GM23248 (cell line): ENCODE data around the gene PPFIBP2. TPM values are rescaled to one million over a fixed set of nuclear protein-coding genes. Genes with fewer than 3 reads are reported as not detected.

Experiments used
- DNase-seq: peaks from one replicate; pipeline ENCODE4 v3.0.0-alpha.2; 2015
- H2AFZ ChIP-seq: fragments of 200-600 bp; sonication (generic); 2 replicates; pipeline ENCODE4 v1.6.1; 2016; ENCODE audit warnings: antibody characterized with exemption
- H3F3A ChIP-seq: fragments of 200-600 bp; sonication (generic); 2 replicates; pipeline ENCODE4 v1.6.1; 2016; ENCODE audit warnings: mild to moderate bottlenecking, antibody characterized with exemption, mixed run types; ENCODE audit not compliant: insufficient read depth
- H3K27ac ChIP-seq: fragments of 200-600 bp; sonication (generic); 2 replicates; pipeline ENCODE4 v1.5.1; 2016; ENCODE audit warnings: mild to moderate bottlenecking
- H3K27me3 ChIP-seq: fragments of 200-600 bp; sonication (generic); replicated peaks from 2 replicates; pipeline ENCODE4 v1.6.1; 2016; ENCODE audit warnings: mild to moderate bottlenecking; ENCODE audit not compliant: insufficient read depth
- H3K36me3 ChIP-seq: fragments of 200-600 bp; sonication (generic); 2 replicates; pipeline ENCODE4 v1.6.1; 2016; ENCODE audit warnings: low read depth, mild to moderate bottlenecking
- H3K4me1 ChIP-seq: fragments of 200-600 bp; sonication (generic); 2 replicates; pipeline ENCODE4 v1.6.1; 2016; ENCODE audit warnings: mild to moderate bottlenecking; ENCODE audit not compliant: insufficient read depth
- H3K4me2 ChIP-seq: fragments of 200-600 bp; sonication (generic); one replicate; pipeline ENCODE4 v1.6.1; 2016; ENCODE audit warnings: mild to moderate bottlenecking; ENCODE audit not compliant: unreplicated experiment
- H3K4me3 ChIP-seq: fragments of 200-600 bp; sonication (generic); 2 replicates; pipeline ENCODE4 v1.5.1; 2016; ENCODE audit warnings: mild to moderate bottlenecking
- H3K79me2 ChIP-seq: fragments of 200-600 bp; sonication (generic); 2 replicates; pipeline ENCODE4 v1.6.1; 2016; ENCODE audit warnings: mild to moderate bottlenecking; ENCODE audit not compliant: insufficient read depth
- H3K9ac ChIP-seq: fragments of 200-600 bp; sonication (generic); 2 replicates; pipeline ENCODE4 v1.6.1; 2016; ENCODE audit warnings: mild to moderate bottlenecking
- H3K9me2 ChIP-seq: fragments of 200-600 bp; sonication (generic); 2 replicates; pipeline ENCODE4 v1.6.1; 2016; ENCODE audit warnings: mixed run types, mild to moderate bottlenecking, moderate library complexity; ENCODE audit not compliant: insufficient read depth
- H3K9me3 ChIP-seq: fragments of 200-600 bp; sonication (generic); one replicate; pipeline ENCODE4 v1.6.1; 2017; ENCODE audit warnings: low read depth
- H4K20me1 ChIP-seq: fragments of 200-600 bp; sonication (generic); 2 replicates; pipeline ENCODE4 v1.6.0; 2016; ENCODE audit not compliant: insufficient read depth
- EZH2 ChIP-seq: fragments of 200-600 bp; sonication (generic); IDR thresholded peaks from 2 replicates; pipeline ENCODE4 v1.6.1; 2018; ENCODE audit warnings: antibody characterized with exemption, mild to moderate bottlenecking; ENCODE audit not compliant: insufficient read depth, poor library complexity, severe bottlenecking
- EZH2phosphoT487 ChIP-seq: fragments of 200-600 bp; sonication (generic); IDR thresholded peaks from 2 replicates; pipeline ENCODE4 v1.6.1; 2018; ENCODE audit warnings: antibody characterized with exemption, moderate library complexity, mild to moderate bottlenecking, low read depth; ENCODE audit not compliant: insufficient read depth
- WGBS, 2 experiments: methylation state at CpG; one replicate each; pipeline ENCODE4 v1.1.6; 2015 to 2017; ENCODE audit warnings: low lambda C conversion rate in 2 of 2, low coverage in 1 of 2; ENCODE audit errors: missing lambda C conversion rate in 2 of 2; 5-methylcytosine and 5-hydroxymethylcytosine counted together
- in situ Hi-C: fragments of 300-500 bp; cut with MboI; formaldehyde crosslinking; loops from 2 replicates; pipeline ENCODE4 v1.15.0; 2020
- polyA plus RNA-seq: library from polyadenylated mRNA; unstranded; fragments of >200 nt; fragmentation: Nextera tagmentation; extraction: Ambion mirVana; gene quantifications from 2 replicates; pipeline ENCODE4 v1.2.1, GENCODE V29; 2016
- total RNA-seq: library from RNA; depleted of rRNA; stranded (reverse); fragments of >200 nt; shearing (Covaris generic); gene quantifications from 2 replicates; pipeline ENCODE4 v1.2.3, GENCODE V29; 2014

Gene PPFIBP2
- total and polyA plus RNA-seq, 2 experiments from 2014 or later, result 4.1 to 5.9 TPM

GRCh38 chr11:7639643-7640025 is 125.8 kb downstream of the PPFIBP2 start:
- no peaks in the 10 kb centered on the region for H3K9me2 ChIP-seq
- no peak overlapping the region for H3K4me2 ChIP-seq
- H3K27me3 ChIP-seq, result no peaks in the 10 kb centered on the region
- H3K9me3 ChIP-seq, result no peaks in the 10 kb centered on the region
- no peak overlapping the region for H3K9ac ChIP-seq
- H3K27ac ChIP-seq, result no peak overlapping the region
- peaks cover 17% of the 10 kb centered on the region for H3K4me1 ChIP-seq
- H3K4me3 ChIP-seq, result no peak overlapping the region
- H3F3A ChIP-seq, result peaks cover 29% of the 10 kb centered on the region
- DNase-seq, result no peak
- TF ChIP-seq EZH2, result no peak
- no peak for TF ChIP-seq EZH2phosphoT487
- in situ Hi-C loops, result no loop called here
- no peaks in the 10 kb centered on the region for H3K79me2 ChIP-seq
- no peaks in the 10 kb centered on the region for H4K20me1 ChIP-seq
- H2AFZ ChIP-seq, result no peak overlapping the region
- no peaks in the 10 kb centered on the region for H3K36me3 ChIP-seq
- WGBS, 2 experiments, result 61% methylated on average over 5 of the region's 5 CpGs

- H4K20me1 ChIP-seq, result no peaks in the 10 kb centered on the region
- H3K36me3 ChIP-seq, result no peaks in the 10 kb centered on the region
- no peak overlapping the region for H3K4me2 ChIP-seq
- in situ Hi-C loops, result no loop called here
- 87 to 90% methylated on average over 6 of the region's 6 CpGs for WGBS, 2 experiments
- no peak overlapping the region for H3K9ac ChIP-seq
- no peak overlapping the region for H2AFZ ChIP-seq
- no peak for DNase-seq
- H3K27ac ChIP-seq, result no peak overlapping the region
- H3K4me3 ChIP-seq, result no peak overlapping the region
- H3F3A ChIP-seq, result peaks cover 26% of the 10 kb centered on the region
- no peaks in the 10 kb centered on the region for H3K79me2 ChIP-seq
- H3K9me3 ChIP-seq, result no peaks in the 10 kb centered on the region
- TF ChIP-seq EZH2 (no peak), EZH2phosphoT487 (no peak)
- peaks cover 17% of the 10 kb centered on the region for H3K4me1 ChIP-seq
- no peaks in the 10 kb centered on the region for H3K27me3 ChIP-seq
- H3K9me2 ChIP-seq, result no peaks in the 10 kb centered on the region
These were observed 127.0 kb downstream of the PPFIBP2 start for GRCh38 chr11:7640816-7641215.

- H3K4me2 ChIP-seq, result no peak overlapping the region
- TF ChIP-seq EZH2phosphoT487 (no peak), EZH2 (no peak)
- no peak overlapping the region for H3K4me3 ChIP-seq
- no peak for DNase-seq
- peaks cover 6% of the 10 kb centered on the region for H3F3A ChIP-seq
- 55 to 59% methylated on average over 4 of the region's 4 CpGs for WGBS, 2 experiments
- H3K9ac ChIP-seq, result no peak overlapping the region
- in situ Hi-C loops, result no loop called here
- H3K4me1 ChIP-seq, result peaks cover 7% of the 10 kb centered on the region
- no peaks in the 10 kb centered on the region for H3K36me3 ChIP-seq
- H3K9me2 ChIP-seq, result no peaks in the 10 kb centered on the region
- no peak overlapping the region for H3K27ac ChIP-seq
- H4K20me1 ChIP-seq, result no peaks in the 10 kb centered on the region
- no peaks in the 10 kb centered on the region for H3K79me2 ChIP-seq
- no peaks in the 10 kb centered on the region for H3K27me3 ChIP-seq
- H3K9me3 ChIP-seq, result no peaks in the 10 kb centered on the region
- no peak overlapping the region for H2AFZ ChIP-seq
These were observed 128.9 kb downstream of the PPFIBP2 start for GRCh38 chr11:7642747-7643146.

GRCh38 chr11:7643314-7643713 is 129.5 kb downstream of the PPFIBP2 start:
- H3K27me3 ChIP-seq, result no peaks in the 10 kb centered on the region
- no peak for DNase-seq
- 87 to 90% methylated on average over 4 of the region's 4 CpGs for WGBS, 2 experiments

GRCh38 chr11:7645206-7645605 is 131.4 kb downstream of the PPFIBP2 start:
- Histone ChIP-seq H2AFZ (no peak overlapping the region), H3K4me2 (no peak overlapping the region), H3K36me3 (no peaks in the 10 kb centered on the region), H3K4me1 (no peaks in the 10 kb centered on the region), H3K27me3 (no peaks in the 10 kb centered on the region), H4K20me1 (no peaks in the 10 kb centered on the region), H3K9me2 (no peaks in the 10 kb centered on the region), H3K9ac (no peak overlapping the region), H3K27ac (no peak overlapping the region), H3K9me3 (no peaks in the 10 kb centered on the region), H3K4me3 (no peak overlapping the region), H3K79me2 (no peaks in the 10 kb centered on the region), H3F3A (no peaks in the 10 kb centered on the region)
- in situ Hi-C loops, result no loop called here
- 65 to 73% methylated on average over 3 of the region's 3 CpGs for WGBS, 2 experiments
- TF ChIP-seq EZH2phosphoT487, result no peak
- no peak for TF ChIP-seq EZH2
- no peak for DNase-seq

More at GRCh38 chr11:7643314-7643713, 129.5 kb downstream of the PPFIBP2 start:
- Histone ChIP-seq H3K9me3 (no peaks in the 10 kb centered on the region), H3K79me2 (no peaks in the 10 kb centered on the region), H3K36me3 (no peaks in the 10 kb centered on the region), H3K9me2 (no peaks in the 10 kb centered on the region), H2AFZ (no peak overlapping the region), H3K4me2 (no peak overlapping the region), H4K20me1 (no peaks in the 10 kb centered on the region), H3K4me1 (peaks cover under 1% of the 10 kb centered on the region; the same call in 1 of the 2 replicates), H3K9ac (no peak overlapping the region), H3F3A (peaks cover under 1% of the 10 kb centered on the region; the same call in 1 of the 2 replicates), H3K4me3 (no peak overlapping the region), H3K27ac (no peak overlapping the region)
- TF ChIP-seq EZH2phosphoT487, result no peak
- TF ChIP-seq EZH2, result no peak
- in situ Hi-C loops, result no loop called here
